Pancreas (tissue), 10 donors: Measurements from ENCODE around the gene LAYN. TPM values are rescaled to one million over a fixed set of nuclear protein-coding genes. Genes with fewer than 3 reads are reported as not detected.

ENCODE experiments used
- ATAC-seq, 4 donors: fragments of 200-7000 bp; cut with Tn5 transposase; one replicate each; pipeline versions ENCODE4 v1.8.0 to v1.9.1; 2020; ENCODE audit warnings: mild to moderate bottlenecking in 4 of 4, moderate library complexity in 4 of 4
- DNase-seq, 6 donors: peaks; one replicate each; pipeline ENCODE4 v3.0.0-alpha.2; 2020
- FAIRE-seq: peaks from 2 replicates; lab custom pipeline; 2012; peaks lifted over from hg19 to GRCh38; lab: Jason Lieb, UNC
- H3K27ac ChIP-seq, 4 donors: fragments of 200-600 bp; sonication (generic); 1 replicate in 3 of 4; 2 replicates in 1 of 4; pipeline versions ENCODE4 v1.5.0 to v1.8.0; 2020
- H3K27me3 ChIP-seq, 4 donors: fragments of 200-600 bp; one replicate each; pipeline ENCODE4 v1.8.0; 2021
- H3K36me3 ChIP-seq, 3 donors: fragments of 200-600 bp; sonication (generic) in 1 of 3; one replicate each; pipeline versions ENCODE4 v1.5.0 to v1.8.0; 2020 to 2021
- H3K4me1 ChIP-seq, 3 donors: fragments of 200-600 bp; one replicate each; pipeline ENCODE4 v1.8.0; 2021
- H3K4me3 ChIP-seq, 4 donors: fragments of 200-600 bp; sonication (generic) in 2 of 4; one replicate each; pipeline versions ENCODE4 v1.5.0 to v1.8.0; 2020 to 2021
- H3K9me3 ChIP-seq, 4 donors: fragments of 200-600 bp; one replicate each; pipeline ENCODE4 v1.8.0; 2021
- WGBS, 2 donors: extraction: QIAGEN DNeasy Blood & Tissue Kit; methylation state at CpG; one replicate each; pipeline ENCODE4 v1.1.7; 2013; 5-methylcytosine and 5-hydroxymethylcytosine counted together
- intact Hi-C, 3 donors: fragments of 100-400 bp; cut with DNase I; formaldehyde crosslinking; loops; one replicate each; pipeline versions ENCODE4 v1.11.1 to v1.14.2; 2022
- polyA plus RNA-seq, 2 donors: library from polyadenylated mRNA; stranded (reverse); fragments of 200-250 nt; gene quantifications; one replicate each; pipeline ENCODE4 v1.2.3, GENCODE V29; 2013
- total RNA-seq, 6 donors: library from RNA; stranded (reverse); fragmentation: NEBNext Ultra II Directional in 4 of 6; extraction: Animal tissue kit (Norgen Biotek cat#: 25700) in 4 of 6; gene quantifications; one replicate each; pipeline versions ENCODE4 v1.2.1 to v1.2.4, GENCODE V29; 2021 to 2023
- TF ChIP-seq, protein P1 (sequence below), 4 donors: fragments of 200-600 bp; sonication (generic) in 3 of 4; IDR thresholded peaks; one replicate each; pipeline versions ENCODE4 v1.5.0 to v1.8.0; 2021; ENCODE audit warnings: antibody characterized with exemption in 4 of 4
- donor health status: healthy with polysubstance abuse.
- donor health status: DM: no; HTN: no; CAD: no; lungs with moderate emphysema.
- donor health status: DM: no; HTN: no; CAD: no.
- donor health status: control.
- donor health status: control.
- donor health status: Bipolar disorder and iron deficiency.
- donor health status: DM: yes; HTN: yes; CAD: no.
- donor health status: DM: no; HTN: no; CAD: no.
- donor health status: DM: no; HTN: no; CAD: no.
- donor health status: DM: yes; HTN: yes; CAD: no.

The LAYN gene
- total RNA-seq = 1 to 10 TPM in 3 of 6 donors, under 1 TPM in 3; 0.44 to 3.2 (median 0.95) TPM
- 1 to 10 TPM; 1.2 to 2.4 TPM for polyA plus RNA-seq

DNA sequence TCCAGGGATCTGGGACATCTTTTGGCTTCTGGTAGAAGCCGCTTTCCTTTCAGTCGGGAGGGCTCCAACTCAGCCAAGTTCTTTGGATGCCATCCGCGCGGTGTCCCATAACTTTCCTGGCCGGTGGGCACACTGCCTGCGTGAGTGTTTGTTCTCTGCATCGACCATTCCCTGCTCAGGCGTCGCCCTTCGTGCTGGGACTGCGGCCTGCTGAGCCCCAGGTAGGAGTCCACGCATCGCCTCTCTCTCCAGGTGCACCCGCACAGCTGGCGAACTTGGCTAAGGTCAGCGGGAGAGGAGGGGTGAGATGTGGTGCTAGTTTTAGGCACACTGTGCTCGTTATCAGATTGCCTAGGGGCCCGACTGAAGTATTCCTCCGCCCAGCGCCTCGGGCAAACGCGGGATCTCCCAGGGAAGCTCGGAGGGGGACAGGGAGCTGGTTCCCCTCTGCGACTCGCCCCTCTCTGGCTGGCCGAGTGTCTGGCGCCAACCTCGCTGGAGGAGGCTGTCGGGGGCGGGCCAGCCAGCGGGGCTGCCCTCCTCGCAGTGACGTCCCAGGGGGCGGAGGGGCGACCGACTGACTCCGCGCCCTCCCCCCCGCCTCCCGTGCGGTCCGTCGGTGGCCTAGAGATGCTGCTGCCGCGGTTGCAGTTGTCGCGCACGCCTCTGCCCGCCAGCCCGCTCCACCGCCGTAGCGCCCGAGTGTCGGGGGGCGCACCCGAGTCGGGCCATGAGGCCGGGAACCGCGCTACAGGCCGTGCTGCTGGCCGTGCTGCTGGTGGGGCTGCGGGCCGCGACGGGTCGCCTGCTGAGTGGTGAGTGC is at the start of gene LAYN:
Gene LAYN, plus strand, starts transcription at position 607 of the 823 bp plus-strand sequence. Its CDS starts 124 bp downstream, at position 731.
- H3K27me3 ChIP-seq = peaks cover 0 to 5% (median 0%) of the 10 kb centered on the region in 4 donors
- TF ChIP-seq, protein P1, sequence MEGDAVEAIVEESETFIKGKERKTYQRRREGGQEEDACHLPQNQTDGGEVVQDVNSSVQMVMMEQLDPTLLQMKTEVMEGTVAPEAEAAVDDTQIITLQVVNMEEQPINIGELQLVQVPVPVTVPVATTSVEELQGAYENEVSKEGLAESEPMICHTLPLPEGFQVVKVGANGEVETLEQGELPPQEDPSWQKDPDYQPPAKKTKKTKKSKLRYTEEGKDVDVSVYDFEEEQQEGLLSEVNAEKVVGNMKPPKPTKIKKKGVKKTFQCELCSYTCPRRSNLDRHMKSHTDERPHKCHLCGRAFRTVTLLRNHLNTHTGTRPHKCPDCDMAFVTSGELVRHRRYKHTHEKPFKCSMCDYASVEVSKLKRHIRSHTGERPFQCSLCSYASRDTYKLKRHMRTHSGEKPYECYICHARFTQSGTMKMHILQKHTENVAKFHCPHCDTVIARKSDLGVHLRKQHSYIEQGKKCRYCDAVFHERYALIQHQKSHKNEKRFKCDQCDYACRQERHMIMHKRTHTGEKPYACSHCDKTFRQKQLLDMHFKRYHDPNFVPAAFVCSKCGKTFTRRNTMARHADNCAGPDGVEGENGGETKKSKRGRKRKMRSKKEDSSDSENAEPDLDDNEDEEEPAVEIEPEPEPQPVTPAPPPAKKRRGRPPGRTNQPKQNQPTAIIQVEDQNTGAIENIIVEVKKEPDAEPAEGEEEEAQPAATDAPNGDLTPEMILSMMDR (IDR thresholded peaks at IDR 0.05) = no peak
- ATAC-seq (peak; percentile 38 to 63 (median 60)), DNase-seq (peak in 4 of 6 donors; percentile 22 to 70 (median 47)), FAIRE-seq (no peak)
- intact Hi-C loops = no loop called here
- WGBS, 2 donors = 10 to 13% methylated on average over 59 to 70 of the region's 70 CpGs
- H3K27ac ChIP-seq = peak within 1 kb of the TSS in 2 of 4 donors; percentile 41 to 45
- H3K9me3 ChIP-seq = no peaks in the 10 kb centered on the region
- H3K36me3 ChIP-seq = no peaks in the 10 kb centered on the region
- H3K4me3 ChIP-seq = peak within 1 kb of the TSS; percentile 18 to 51 (median 36)
- H3K4me1 ChIP-seq = peaks cover 0 to 7% (median 0%) of the 10 kb centered on the region in 3 donors

DNA sequence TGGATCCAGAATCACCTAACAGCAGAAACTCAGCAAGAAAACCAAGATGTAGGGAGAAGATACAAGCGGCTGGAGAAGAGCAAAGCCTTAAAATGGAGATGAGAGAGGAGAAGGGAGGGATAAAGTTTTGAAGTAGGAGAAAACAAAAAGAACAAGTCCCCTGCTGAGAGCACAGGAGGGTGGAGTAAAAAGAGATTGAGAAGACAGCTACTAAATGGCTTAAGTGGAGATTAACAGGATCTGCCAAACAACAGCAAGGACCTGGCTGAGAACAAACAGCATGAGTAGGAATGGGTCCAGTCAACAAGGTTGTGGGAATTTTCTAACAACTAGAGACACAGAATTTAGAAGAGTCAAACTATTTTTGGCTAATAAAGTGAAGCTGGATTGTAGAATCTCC is 46.5 kb upstream of the LAYN start:
- Histone ChIP-seq H3K27ac (no peak overlapping the region), H3K27me3 (no peaks in the 10 kb centered on the region), H3K9me3 (no peaks in the 10 kb centered on the region), H3K4me1 (no peaks in the 10 kb centered on the region), H3K36me3 (no peaks in the 10 kb centered on the region), H3K4me3 (no peak overlapping the region)
- TF ChIP-seq, protein P1 (IDR thresholded peaks at IDR 0.05) = no peak
- DNase-seq (no peak), ATAC-seq (no peak), FAIRE-seq (no peak)
- intact Hi-C loops = no loop called here
- WGBS, 2 donors = 45 to 52% methylated on average over 1 of the region's 1 CpG

DNA sequence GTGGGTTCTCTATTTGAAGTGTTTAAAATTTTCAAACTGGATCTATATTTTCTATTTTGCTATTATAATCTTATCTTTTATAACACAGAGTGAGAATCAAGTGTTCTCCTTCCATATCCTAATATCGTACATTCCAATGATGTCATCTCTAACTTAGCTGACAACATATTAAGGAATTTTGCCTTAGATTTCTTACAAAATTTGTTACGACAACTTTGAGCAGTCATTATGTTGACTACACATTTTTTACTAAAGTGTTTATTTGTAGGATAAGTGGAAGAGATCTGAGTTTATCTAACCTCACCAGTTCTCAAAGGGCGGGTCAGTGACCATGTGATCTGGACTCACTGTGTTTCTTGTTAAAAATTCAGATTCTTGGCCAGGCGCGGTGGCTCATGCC is 41.0 kb upstream of the LAYN start:
- intact Hi-C loops = no loop called here
- Histone ChIP-seq H3K4me1 (no peaks in the 10 kb centered on the region), H3K9me3 (no peaks in the 10 kb centered on the region), H3K27me3 (no peaks in the 10 kb centered on the region), H3K36me3 (no peaks in the 10 kb centered on the region), H3K4me3 (no peak overlapping the region), H3K27ac (no peak overlapping the region)
- no peak for FAIRE-seq
- TF ChIP-seq, protein P1 (IDR thresholded peaks at IDR 0.05) = no peak
- no peak for DNase-seq
- ATAC-seq = no peak
- WGBS, 2 donors = 71 to 85% methylated on average over 5 of the region's 5 CpGs

- TF ChIP-seq, protein P1 (IDR thresholded peaks at IDR 0.05) = no peak
- no peaks in the 10 kb centered on the region for H3K4me1 ChIP-seq
- FAIRE-seq = no peak
- no peaks in the 10 kb centered on the region for H3K27me3 ChIP-seq
- H3K36me3 ChIP-seq = no peaks in the 10 kb centered on the region
- DNase-seq = no peak
- no peak overlapping the region for H3K27ac ChIP-seq
- H3K4me3 ChIP-seq = no peak overlapping the region
- intact Hi-C loops = no loop called here
- H3K9me3 ChIP-seq = no peaks in the 10 kb centered on the region
- no peak for ATAC-seq
- 42 to 59% methylated on average over 1 of the region's 1 CpG for WGBS, 2 donors
Measured at GRCh38 chr11:111500481-111500880, 40.0 kb upstream of the LAYN start.

DNA sequence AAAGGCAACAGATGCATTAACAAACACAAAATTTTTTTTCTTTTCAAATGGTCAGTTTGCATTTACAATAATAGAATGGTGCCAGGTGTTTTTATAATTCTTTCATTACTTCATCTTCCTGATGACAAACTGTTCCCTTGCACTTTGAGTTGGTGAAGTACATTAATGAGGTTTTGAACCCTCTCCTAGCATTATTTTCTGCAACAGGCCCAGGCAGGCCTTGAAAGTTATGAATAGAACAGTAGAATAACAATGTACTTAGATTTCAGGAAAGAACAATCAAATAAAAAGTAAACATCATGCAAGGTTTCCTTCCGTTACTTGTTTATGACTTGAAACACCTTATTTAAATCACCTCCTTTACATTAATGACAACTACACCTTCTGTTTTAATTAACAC is 37.9 kb upstream of the LAYN start:
- no peaks in the 10 kb centered on the region for H3K9me3 ChIP-seq
- WGBS, 2 donors = 80 to 85% methylated on average over 1 of the region's 1 CpG
- DNase-seq (no peak), ATAC-seq (no peak), FAIRE-seq (no peak)
- H3K27me3 ChIP-seq = no peaks in the 10 kb centered on the region
- TF ChIP-seq, protein P1 (IDR thresholded peaks at IDR 0.05) = no peak
- no peak overlapping the region for H3K27ac ChIP-seq
- intact Hi-C loops = no loop called here
- no peaks in the 10 kb centered on the region for H3K36me3 ChIP-seq
- no peaks in the 10 kb centered on the region for H3K4me1 ChIP-seq
- no peak overlapping the region for H3K4me3 ChIP-seq
